Panc1 (cell line): ENCODE measurements around the gene CCBE1. TPM values are rescaled to one million over a fixed set of nuclear protein-coding genes. Genes with fewer than 3 reads are reported as not detected.

Source experiments
- ATAC-seq: fragments of 200-7000 bp; cut with Tn5 transposase; 2 replicates; pipeline ENCODE4 v1.9.1; 2020; ENCODE audit warnings: mild to moderate bottlenecking, moderate library complexity
- BruUV-seq: library from RNA; stranded (reverse); fragments of 400-500 nt; replicated peaks from 2 replicates; lab custom pipeline; 2021; lab: Mats Ljungman, UMichigan
- CTCF ChIA-PET: fragments of 300-600 bp; sonication (Branson Sonifier 250); formaldehyde crosslinking; loops from one replicate; lab custom pipeline; 2022; ENCODE audit warnings: antibody characterized with exemption; lab: Charles Lee
- POLR2A ChIA-PET: fragments of 300-600 bp; sonication (Branson Sonifier 250); formaldehyde crosslinking; loops from one replicate; lab custom pipeline; 2022; ENCODE audit warnings: antibody characterized with exemption; lab: Charles Lee
- DNase-seq: peaks from one replicate; pipeline ENCODE4 v3.0.0-alpha.2; 2010; ENCODE audit warnings: low read depth, low spot score
- H3K27ac ChIP-seq: 2 replicates; pipeline ENCODE4 v1.5.1; 2011; ENCODE audit warnings: mild to moderate bottlenecking, low read length, inconsistent platforms
- H3K27me3 ChIP-seq: fragments of 200-500 bp; sonication (Bioruptor generic); 2 replicates; pipeline ENCODE4 v1.6.0; 2014; ENCODE audit warnings: low read length, inconsistent platforms; ENCODE audit not compliant: control insufficient read depth, insufficient read depth
- H3K36me3 ChIP-seq: fragments of 200-500 bp; sonication (Bioruptor generic); 2 replicates; pipeline ENCODE4 v1.5.1; 2014; ENCODE audit warnings: inconsistent platforms, mild to moderate bottlenecking, low read length, moderate library complexity; ENCODE audit not compliant: control insufficient read depth, insufficient read depth
- H3K4me1 ChIP-seq: 2 replicates; pipeline ENCODE4 v1.5.1; 2011; ENCODE audit warnings: inconsistent platforms, mild to moderate bottlenecking, low read length, moderate library complexity; ENCODE audit not compliant: control insufficient read depth, insufficient read depth
- H3K4me3 ChIP-seq, 2 experiments: 2 replicates each; pipeline ENCODE4 v1.5.1; 2011 to 2012; ENCODE audit warnings: low read depth in 2 of 2, low read length in 2 of 2, mild to moderate bottlenecking in 2 of 2, inconsistent platforms in 1 of 2, moderate library complexity in 1 of 2
- H3K9me3 ChIP-seq: fragments of 200-500 bp; sonication (Bioruptor generic); 2 replicates; pipeline ENCODE4 v1.5.1; 2014; ENCODE audit warnings: low read depth, mild to moderate bottlenecking, inconsistent platforms, low read length, moderate library complexity; ENCODE audit not compliant: control insufficient read depth, insufficient read depth
- CTCF ChIP-seq: fragments of 450-650 bp; IDR thresholded peaks from 2 replicates; pipeline ENCODE4 v1.5.1; 2017; ENCODE audit warnings: mild to moderate bottlenecking
- POLR2AphosphoS5 ChIP-seq: IDR thresholded peaks from 2 replicates; pipeline ENCODE4 v1.6.1; 2012; ENCODE audit warnings: mild to moderate bottlenecking, low read depth, low read length, moderate library complexity
- REST ChIP-seq, 2 experiments: IDR thresholded peaks; 2 replicates each; pipeline ENCODE4 v1.6.1; 2011 to 2012; ENCODE audit warnings: low read depth in 2 of 2, control low read depth in 1 of 2, low read length in 1 of 2, mild to moderate bottlenecking in 1 of 2, moderate library complexity in 1 of 2; ENCODE audit not compliant: insufficient read depth in 1 of 2
- SIN3A ChIP-seq: IDR thresholded peaks from 2 replicates; pipeline ENCODE4 v1.6.1; 2012; ENCODE audit warnings: low read depth, mild to moderate bottlenecking, low read length, moderate library complexity, borderline replicate concordance; ENCODE audit not compliant: insufficient read depth
- TCF7L2 ChIP-seq: IDR thresholded peaks from 2 replicates; pipeline ENCODE4 v1.6.1; 2011; ENCODE audit warnings: mild to moderate bottlenecking, low read depth, low read length, inconsistent platforms
- in situ Hi-C: cut with HindIII; loops from 2 replicates; pipeline ENCODE4 v1.10.0; 2016; ENCODE audit warnings: low sequenced_read_pairs, low pct_unique_long_range_greater_than_20kb
- intact Hi-C: fragments of 100-400 bp; cut with micrococcal nuclease; formaldehyde crosslinking; loops from one replicate; pipeline ENCODE4 v1.10.0; 2022; ENCODE audit not compliant: unreplicated experiment
- total RNA-seq: library from RNA; stranded (reverse); gene quantifications from one replicate; pipeline ENCODE4 v1.2.1, GENCODE V29; 2021; ENCODE audit not compliant: unreplicated experiment

CCBE1 gene
- total RNA-seq, 1 experiment from 2014 or later, result 0.13 TPM

DNA sequence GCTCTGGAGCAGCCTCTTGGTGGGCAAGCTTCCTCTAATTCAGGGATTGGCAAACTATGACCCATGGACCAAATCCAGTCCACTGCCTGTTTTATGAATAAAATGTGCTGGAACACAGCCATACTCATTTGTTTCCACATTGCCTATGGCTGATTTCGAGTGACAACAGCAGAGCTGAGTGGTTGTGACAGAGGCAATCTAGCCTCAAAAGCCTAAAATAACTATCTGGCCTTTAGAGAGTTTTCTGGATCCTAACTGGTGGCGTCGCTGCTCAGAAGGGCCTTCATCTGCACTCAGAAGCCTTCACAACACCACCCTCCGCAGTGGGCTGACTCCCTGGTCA lies 147.1 kb downstream of the CCBE1 start:
- DNase-seq, result no peak
- Histone ChIP-seq H3K36me3 (no peaks in the 10 kb centered on the region), H3K4me3 (no peak overlapping the region), H3K27ac (no peak overlapping the region), H3K27me3 (no peaks in the 10 kb centered on the region), H3K4me1 (no peaks in the 10 kb centered on the region), H3K9me3 (no peaks in the 10 kb centered on the region)
- no peak for ATAC-seq
- no TSS peak for BruUV-seq
- TF ChIP-seq REST (IDR thresholded peaks at IDR 0.05; ENCODE audit: insufficient read depth in 1 of 2, low read depth in 2 of 2, low read length in 1 of 2), result no peak
- TF ChIP-seq SIN3A, result no peak
- TF ChIP-seq POLR2AphosphoS5, result no peak
- TF ChIP-seq CTCF, result no peak
- TF ChIP-seq TCF7L2, result no peak
- CTCF ChIA-PET, result no interaction called here
- in situ Hi-C loops, result no loop called here
- intact Hi-C loops, result no loop called here
- POLR2A ChIA-PET, result no interaction called here

DNA sequence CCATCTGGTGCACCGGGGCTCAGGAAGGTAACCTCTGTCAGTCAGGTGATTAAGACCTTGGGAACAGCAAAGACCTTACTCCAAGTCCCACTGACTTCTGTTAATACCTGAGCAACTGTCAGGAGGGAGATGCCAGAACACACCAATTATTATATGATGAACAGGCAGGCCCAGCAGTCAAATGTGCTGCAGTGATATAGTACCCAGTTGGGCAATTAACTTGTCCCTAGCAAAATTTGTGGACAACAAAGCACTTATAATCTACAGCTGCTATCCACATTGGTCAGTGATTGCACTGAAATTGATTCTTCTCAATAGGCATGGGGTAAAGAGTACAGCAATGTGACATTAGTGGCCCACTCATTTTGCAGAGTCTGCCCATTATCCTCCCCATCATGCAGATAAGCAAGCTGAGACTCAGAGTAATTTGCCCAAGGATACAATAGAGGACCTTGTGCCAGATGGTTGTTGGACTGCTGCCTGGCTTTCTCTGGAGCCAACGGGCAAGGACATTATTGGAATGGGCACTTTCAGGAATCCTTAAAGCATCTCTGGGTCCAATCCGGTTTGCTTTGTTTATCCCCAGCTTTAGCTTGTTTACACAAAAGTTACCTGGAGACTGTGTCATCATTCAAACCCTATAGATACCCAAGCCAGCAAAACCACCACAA lies 147.6 kb downstream of the CCBE1 start:
- Histone ChIP-seq H3K27me3 (no peaks in the 10 kb centered on the region), H3K27ac (no peak overlapping the region), H3K9me3 (no peaks in the 10 kb centered on the region), H3K36me3 (no peaks in the 10 kb centered on the region), H3K4me1 (no peaks in the 10 kb centered on the region), H3K4me3 (no peak overlapping the region)
- in situ Hi-C loops (no loop called here), intact Hi-C loops (no loop called here)
- POLR2A ChIA-PET, result no interaction called here
- CTCF ChIA-PET, result no interaction called here
- DNase-seq (no peak), ATAC-seq (no peak)
- no TSS peak for BruUV-seq
- no peak for TF ChIP-seq SIN3A
- no peak for TF ChIP-seq REST (IDR thresholded peaks at IDR 0.05; ENCODE audit: insufficient read depth in 1 of 2, low read depth in 2 of 2, low read length in 1 of 2)
- no peak for TF ChIP-seq TCF7L2
- no peak for TF ChIP-seq POLR2AphosphoS5
- no peak for TF ChIP-seq CTCF
